ENCODE results near the gene SERPINA4.

DNA sequence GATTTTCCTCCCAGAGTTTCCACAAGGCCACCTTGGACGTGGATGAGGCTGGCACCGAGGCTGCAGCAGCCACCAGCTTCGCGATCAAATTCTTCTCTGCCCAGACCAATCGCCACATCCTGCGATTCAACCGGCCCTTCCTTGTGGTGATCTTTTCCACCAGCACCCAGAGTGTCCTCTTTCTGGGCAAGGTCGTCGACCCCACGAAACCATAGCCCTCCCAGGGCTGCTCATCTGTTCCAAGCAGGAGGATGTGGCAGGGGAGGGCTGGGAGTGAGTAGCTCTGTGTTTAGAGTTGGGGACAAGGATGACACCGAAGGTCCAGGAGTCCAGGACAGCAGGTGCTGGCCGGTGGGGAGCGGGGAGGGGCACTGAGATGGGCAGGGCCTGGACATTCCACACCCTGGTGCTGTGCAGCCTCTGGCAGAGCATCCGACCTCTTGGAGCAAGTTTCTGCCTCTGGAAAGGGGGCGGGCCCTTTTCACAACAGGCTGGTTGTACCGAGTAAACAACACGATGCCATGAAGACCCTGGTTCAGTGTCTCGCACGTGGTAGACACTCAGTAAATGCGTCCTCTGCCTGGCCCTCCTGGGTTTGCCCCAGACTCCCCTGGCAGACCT, 8.2 kb downstream of the SERPINA4 start:
- TF ChIP-seq GATA2 (IDR thresholded peaks at IDR 0.05; ENCODE audit: low read depth, low read length) (no peak), GATA3 (IDR thresholded peaks at IDR 0.05; ENCODE audit: low read depth, low read length) (no peak)
